PFSK-1 (cell line): Measurements from ENCODE around the gene COL6A5.

Experiments used
- FOXP2 ChIP-seq: optimal IDR thresholded peaks from 2 replicates; pipeline ENCODE3; 2011; ENCODE audit warnings: borderline replicate concordance, control low read depth, inconsistent platforms; ENCODE audit not compliant: insufficient read depth; ENCODE audit errors: extremely low read length, extremely low read depth
- POLR2AphosphoS5 ChIP-seq: IDR thresholded peaks from 2 replicates; pipeline ENCODE4 v1.6.1; 2012; ENCODE audit warnings: low read depth, mild to moderate bottlenecking, control low read depth, low read length, moderate library complexity
- SIN3A ChIP-seq: IDR thresholded peaks from 2 replicates; pipeline ENCODE4 v1.6.1; 2012; ENCODE audit warnings: mild to moderate bottlenecking, low read length, moderate library complexity, borderline replicate concordance; ENCODE audit not compliant: insufficient read depth
- TAF1 ChIP-seq: IDR thresholded peaks from 2 replicates; pipeline ENCODE4 v1.6.1; 2012; ENCODE audit warnings: low read length, control low read depth, borderline replicate concordance; ENCODE audit not compliant: insufficient read depth
- TF ChIP-seq, protein P1 (sequence below), 2 experiments: IDR thresholded peaks; 2 replicates each; pipeline versions ENCODE4 v1.6.1 to v1.8.0; 2011 to 2012; ENCODE audit warnings: low read depth in 2 of 2, low read length in 2 of 2, control low read depth in 1 of 2, inconsistent platforms in 1 of 2, mild to moderate bottlenecking in 1 of 2, moderate library complexity in 1 of 2; ENCODE audit not compliant: insufficient read depth in 1 of 2

Gene COL6A5

GRCh38 chr3:130312374-130312773 lies 33.1 kb upstream of the COL6A5 start:
- TF ChIP-seq, protein P1, sequence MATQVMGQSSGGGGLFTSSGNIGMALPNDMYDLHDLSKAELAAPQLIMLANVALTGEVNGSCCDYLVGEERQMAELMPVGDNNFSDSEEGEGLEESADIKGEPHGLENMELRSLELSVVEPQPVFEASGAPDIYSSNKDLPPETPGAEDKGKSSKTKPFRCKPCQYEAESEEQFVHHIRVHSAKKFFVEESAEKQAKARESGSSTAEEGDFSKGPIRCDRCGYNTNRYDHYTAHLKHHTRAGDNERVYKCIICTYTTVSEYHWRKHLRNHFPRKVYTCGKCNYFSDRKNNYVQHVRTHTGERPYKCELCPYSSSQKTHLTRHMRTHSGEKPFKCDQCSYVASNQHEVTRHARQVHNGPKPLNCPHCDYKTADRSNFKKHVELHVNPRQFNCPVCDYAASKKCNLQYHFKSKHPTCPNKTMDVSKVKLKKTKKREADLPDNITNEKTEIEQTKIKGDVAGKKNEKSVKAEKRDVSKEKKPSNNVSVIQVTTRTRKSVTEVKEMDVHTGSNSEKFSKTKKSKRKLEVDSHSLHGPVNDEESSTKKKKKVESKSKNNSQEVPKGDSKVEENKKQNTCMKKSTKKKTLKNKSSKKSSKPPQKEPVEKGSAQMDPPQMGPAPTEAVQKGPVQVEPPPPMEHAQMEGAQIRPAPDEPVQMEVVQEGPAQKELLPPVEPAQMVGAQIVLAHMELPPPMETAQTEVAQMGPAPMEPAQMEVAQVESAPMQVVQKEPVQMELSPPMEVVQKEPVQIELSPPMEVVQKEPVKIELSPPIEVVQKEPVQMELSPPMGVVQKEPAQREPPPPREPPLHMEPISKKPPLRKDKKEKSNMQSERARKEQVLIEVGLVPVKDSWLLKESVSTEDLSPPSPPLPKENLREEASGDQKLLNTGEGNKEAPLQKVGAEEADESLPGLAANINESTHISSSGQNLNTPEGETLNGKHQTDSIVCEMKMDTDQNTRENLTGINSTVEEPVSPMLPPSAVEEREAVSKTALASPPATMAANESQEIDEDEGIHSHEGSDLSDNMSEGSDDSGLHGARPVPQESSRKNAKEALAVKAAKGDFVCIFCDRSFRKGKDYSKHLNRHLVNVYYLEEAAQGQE (IDR thresholded peaks at IDR 0.05; ENCODE audit: insufficient read depth in 1 of 2, low read depth in 2 of 2, low read length in 2 of 2) = no peak
- TF ChIP-seq POLR2AphosphoS5 = no peak
- TF ChIP-seq TAF1 = no peak
- no peak for TF ChIP-seq SIN3A
- no peak for TF ChIP-seq FOXP2

GRCh38 chr3:130316169-130316568 lies 29.3 kb upstream of the COL6A5 start:
- TF ChIP-seq TAF1 = no peak
- TF ChIP-seq FOXP2 = no peak
- TF ChIP-seq SIN3A = no peak
- TF ChIP-seq POLR2AphosphoS5 = no peak
- TF ChIP-seq, protein P1 (IDR thresholded peaks at IDR 0.05; ENCODE audit: insufficient read depth in 1 of 2, low read depth in 2 of 2, low read length in 2 of 2) = no peak

GRCh38 chr3:130323503-130323902 lies 22.0 kb upstream of the COL6A5 start:
- TF ChIP-seq, protein P1 (IDR thresholded peaks at IDR 0.05; ENCODE audit: insufficient read depth in 1 of 2, low read depth in 2 of 2, low read length in 2 of 2) = no peak
- TF ChIP-seq POLR2AphosphoS5 (no peak), FOXP2 (no peak), SIN3A (no peak)

DNA sequence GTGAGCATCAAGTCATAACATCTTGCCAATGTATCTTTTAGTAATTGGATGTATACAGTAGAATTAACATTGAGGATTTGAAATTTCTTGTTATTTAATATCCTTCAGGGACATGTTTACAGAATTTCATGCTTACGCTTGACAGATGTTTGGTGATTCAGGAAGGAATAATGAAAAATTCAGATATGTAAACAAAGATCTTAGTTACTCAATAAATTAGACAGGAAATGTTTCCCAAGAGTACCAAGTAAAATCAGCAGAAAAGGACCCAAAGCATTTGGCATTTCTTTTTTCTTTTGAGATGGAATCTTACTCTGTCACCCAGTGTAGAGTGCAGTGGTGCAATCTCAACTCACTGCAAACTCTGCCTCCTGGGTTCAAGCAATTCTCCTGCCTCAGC lies 4.7 kb upstream of the COL6A5 start:
- TF ChIP-seq SIN3A = no peak
- TF ChIP-seq, protein P1 (IDR thresholded peaks at IDR 0.05; ENCODE audit: insufficient read depth in 1 of 2, low read depth in 2 of 2, low read length in 2 of 2) = no peak
- no peak for TF ChIP-seq FOXP2
- no peak for TF ChIP-seq POLR2AphosphoS5
- no peak for TF ChIP-seq TAF1

DNA sequence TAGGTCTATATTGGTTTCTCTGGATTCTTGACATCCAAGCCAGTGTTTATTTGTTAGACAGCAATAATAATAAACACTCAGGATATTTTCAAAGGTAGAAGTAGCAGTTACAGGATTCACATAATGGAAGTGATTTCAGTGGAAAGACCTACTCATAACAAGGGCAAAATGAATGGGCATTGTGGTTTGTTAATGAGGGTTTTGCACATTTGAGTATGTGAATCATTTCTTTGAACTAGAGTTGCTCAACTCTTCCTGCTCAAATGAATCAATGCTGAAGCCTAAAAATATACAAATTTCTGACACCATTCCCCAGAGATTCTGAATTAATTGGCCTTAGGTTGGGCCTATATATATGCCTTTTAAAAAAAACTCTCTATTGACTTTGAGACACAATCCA lies 4.1 kb upstream of the COL6A5 start:
- TF ChIP-seq, protein P1 (IDR thresholded peaks at IDR 0.05; ENCODE audit: insufficient read depth in 1 of 2, low read depth in 2 of 2, low read length in 2 of 2) = no peak
- no peak for TF ChIP-seq SIN3A
- TF ChIP-seq TAF1 = no peak
- TF ChIP-seq FOXP2 = no peak
- no peak for TF ChIP-seq POLR2AphosphoS5
